ENCODE results near the gene ROCK2. TPM values are rescaled to one million over a fixed set of nuclear protein-coding genes. Genes with fewer than 3 reads are reported as not detected.

Gene ROCK2
- polyA plus RNA-seq, 3 donors = 2.8 to 10.2 (median 4.3) TPM

DNA sequence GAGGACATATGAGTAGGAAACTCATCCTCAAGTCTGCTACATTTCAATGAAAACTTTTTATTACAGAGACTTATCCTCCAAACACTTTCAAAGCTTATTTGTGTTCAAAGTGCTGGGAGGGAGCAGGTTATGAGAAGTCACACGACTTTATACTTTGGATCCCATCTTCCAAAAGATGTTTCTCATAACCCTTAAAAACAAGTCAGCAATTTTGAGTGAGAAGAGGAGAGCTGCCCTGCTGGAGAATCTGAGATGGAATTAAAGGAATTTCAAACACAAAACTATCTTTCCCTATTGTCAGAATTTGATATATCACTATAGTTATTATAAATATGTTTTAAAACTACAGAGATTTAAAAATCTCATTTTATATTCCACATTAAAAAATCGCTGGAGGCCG, 45.8 kb downstream of the ROCK2 start:
- Mint-ChIP-seq H3K27me3 (ENCODE audit: low read depth in 3 of 3) (no peaks in the 10 kb centered on the region), H3K36me3 (peaks cover 0 to 2% of the 10 kb centered on the region in 2 donors), H3K27ac (no peak overlapping the region), H3K4me1 (peaks cover 6% of the 10 kb centered on the region), H3K9me3 (peaks cover 0 to 10% (median 3%) of the 10 kb centered on the region in 7 donors), H3K4me3 (no peak overlapping the region)
- Histone ChIP-seq H3K9ac (ENCODE audit: insufficient read depth, low read length, poor library complexity, severe bottlenecking) (no peak overlapping the region), H3K27me3 (ENCODE audit: control insufficient read depth in 2 of 2, insufficient read depth in 2 of 2, low read length in 2 of 2) (no peaks in the 10 kb centered on the region), H2AFZ (ENCODE audit: insufficient read depth, low read depth, low read length, poor library complexity, severe bottlenecking) (no peak overlapping the region), H3K9me3 (replicated peaks in 1 of 2; ENCODE audit: control insufficient read depth in 1 of 2, insufficient read depth in 1 of 2, low read length in 2 of 2) (no peaks in the 10 kb centered on the region), H3K79me2 (ENCODE audit: insufficient read depth, low read length) (peaks cover 91% of the 10 kb centered on the region), H4K20me1 (ENCODE audit: insufficient read depth, low read length) (peaks cover 67% of the 10 kb centered on the region), H3K4me3 (replicated peaks in 1 of 3; ENCODE audit: low read depth in 2 of 3, low read length in 3 of 3) (no peak overlapping the region), H3K4me2 (replicated peaks; ENCODE audit: extremely low read depth, low read length, poor library complexity, severe bottlenecking) (no peak overlapping the region), H3K27ac (ENCODE audit: low read depth in 1 of 2, low read length in 2 of 2) (no peak overlapping the region), H3K4me1 (ENCODE audit: control insufficient read depth in 1 of 2, insufficient read depth in 2 of 2, low read length in 2 of 2) (peaks cover under 1 to 3% of the 10 kb centered on the region in 2 donors), H3K36me3 (replicated peaks in 1 of 2; ENCODE audit: control insufficient read depth in 1 of 2, insufficient read depth in 2 of 2, low read length in 2 of 2) (no peaks in the 10 kb centered on the region)
- DNase-seq = no peak
- intact Hi-C loops (cut with micrococcal nuclease) = no loop called here
- WGBS (ENCODE audit: insufficient coverage) = no CpG with 5 or more reads among the region's 3 CpGs
- TF ChIP-seq, protein P1, sequence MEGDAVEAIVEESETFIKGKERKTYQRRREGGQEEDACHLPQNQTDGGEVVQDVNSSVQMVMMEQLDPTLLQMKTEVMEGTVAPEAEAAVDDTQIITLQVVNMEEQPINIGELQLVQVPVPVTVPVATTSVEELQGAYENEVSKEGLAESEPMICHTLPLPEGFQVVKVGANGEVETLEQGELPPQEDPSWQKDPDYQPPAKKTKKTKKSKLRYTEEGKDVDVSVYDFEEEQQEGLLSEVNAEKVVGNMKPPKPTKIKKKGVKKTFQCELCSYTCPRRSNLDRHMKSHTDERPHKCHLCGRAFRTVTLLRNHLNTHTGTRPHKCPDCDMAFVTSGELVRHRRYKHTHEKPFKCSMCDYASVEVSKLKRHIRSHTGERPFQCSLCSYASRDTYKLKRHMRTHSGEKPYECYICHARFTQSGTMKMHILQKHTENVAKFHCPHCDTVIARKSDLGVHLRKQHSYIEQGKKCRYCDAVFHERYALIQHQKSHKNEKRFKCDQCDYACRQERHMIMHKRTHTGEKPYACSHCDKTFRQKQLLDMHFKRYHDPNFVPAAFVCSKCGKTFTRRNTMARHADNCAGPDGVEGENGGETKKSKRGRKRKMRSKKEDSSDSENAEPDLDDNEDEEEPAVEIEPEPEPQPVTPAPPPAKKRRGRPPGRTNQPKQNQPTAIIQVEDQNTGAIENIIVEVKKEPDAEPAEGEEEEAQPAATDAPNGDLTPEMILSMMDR (IDR thresholded peaks at IDR 0.05) = no peak

DNA sequence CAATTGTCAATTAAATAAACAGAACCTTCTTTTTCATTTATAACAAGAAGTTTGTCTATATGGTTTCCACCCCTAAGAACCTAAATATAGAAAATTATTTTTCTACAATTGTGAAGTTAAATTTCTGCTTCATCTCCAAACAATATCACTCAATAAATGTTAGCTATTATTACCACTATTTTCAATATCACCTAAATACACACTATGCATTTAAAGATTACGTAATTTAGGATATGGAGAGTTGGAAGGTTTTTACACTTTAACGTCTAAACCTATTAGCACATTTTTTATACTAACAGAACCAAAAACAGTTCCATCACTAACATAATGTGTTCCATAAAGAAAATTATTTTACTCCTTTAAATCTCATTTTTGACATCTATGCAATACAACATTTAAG, 48.0 kb downstream of the ROCK2 start:
- no peak overlapping the region for H2AFZ ChIP-seq (ENCODE audit: insufficient read depth, low read depth, low read length, poor library complexity, severe bottlenecking)

More for the DNA sequence above, 48.0 kb downstream of the ROCK2 start:
- H3K4me3 ChIP-seq (replicated peaks in 1 of 3; ENCODE audit: low read depth in 2 of 3, low read length in 3 of 3) = no peak overlapping the region
- H3K27me3 ChIP-seq (ENCODE audit: control insufficient read depth in 2 of 2, insufficient read depth in 2 of 2, low read length in 2 of 2) = no peaks in the 10 kb centered on the region
- Mint-ChIP-seq H3K27ac (no peak overlapping the region), H3K9me3 (peaks cover 0 to 16% (median 5%) of the 10 kb centered on the region in 7 donors), H3K27me3 (ENCODE audit: low read depth in 3 of 3) (peaks cover 0 to under 1% (median 0%) of the 10 kb centered on the region in 3 donors), H3K36me3 (peaks cover 0 to 2% of the 10 kb centered on the region in 2 donors), H3K4me1 (peaks cover 20% of the 10 kb centered on the region), H3K4me3 (no peak overlapping the region)
- no peak overlapping the region for H3K4me2 ChIP-seq (replicated peaks; ENCODE audit: extremely low read depth, low read length, poor library complexity, severe bottlenecking)
- TF ChIP-seq, protein P1 (IDR thresholded peaks at IDR 0.05) = no peak
- DNase-seq = no peak
- H4K20me1 ChIP-seq (ENCODE audit: insufficient read depth, low read length) = peaks cover 53% of the 10 kb centered on the region
- intact Hi-C loops (cut with micrococcal nuclease) = no loop called here
- H3K4me1 ChIP-seq (ENCODE audit: control insufficient read depth in 1 of 2, insufficient read depth in 2 of 2, low read length in 2 of 2) = peaks cover 11 to 14% of the 10 kb centered on the region in 2 donors
- H3K36me3 ChIP-seq (replicated peaks in 1 of 2; ENCODE audit: control insufficient read depth in 1 of 2, insufficient read depth in 2 of 2, low read length in 2 of 2) = no peaks in the 10 kb centered on the region
- peaks cover 83% of the 10 kb centered on the region for H3K79me2 ChIP-seq (ENCODE audit: insufficient read depth, low read length)
- no peak overlapping the region for H3K9ac ChIP-seq (ENCODE audit: insufficient read depth, low read length, poor library complexity, severe bottlenecking)
- H3K9me3 ChIP-seq (replicated peaks in 1 of 2; ENCODE audit: control insufficient read depth in 1 of 2, insufficient read depth in 1 of 2, low read length in 2 of 2) = peaks cover 0 to 2% of the 10 kb centered on the region in 2 donors
- no peak overlapping the region for H3K27ac ChIP-seq (ENCODE audit: low read depth in 1 of 2, low read length in 2 of 2)
- no CpG with 5 or more reads among the region's 2 CpGs for WGBS (ENCODE audit: insufficient coverage)
